HG03108 (cell line): ENCODE data around the gene MT1E.
"Not testable (repeated sequence)": the region's sequence is repeated elsewhere in the genome, so short reads cannot be mapped to it uniquely, and the experiment has no call there.

Source experiments
- ATAC-seq: cut with Tn5 transposase; IDR thresholded peaks from one replicate; pipeline ENCODE4 v1.9.1; 2021; ENCODE audit warnings: moderate library complexity; ENCODE audit not compliant: unreplicated experiment

Gene MT1E

DNA sequence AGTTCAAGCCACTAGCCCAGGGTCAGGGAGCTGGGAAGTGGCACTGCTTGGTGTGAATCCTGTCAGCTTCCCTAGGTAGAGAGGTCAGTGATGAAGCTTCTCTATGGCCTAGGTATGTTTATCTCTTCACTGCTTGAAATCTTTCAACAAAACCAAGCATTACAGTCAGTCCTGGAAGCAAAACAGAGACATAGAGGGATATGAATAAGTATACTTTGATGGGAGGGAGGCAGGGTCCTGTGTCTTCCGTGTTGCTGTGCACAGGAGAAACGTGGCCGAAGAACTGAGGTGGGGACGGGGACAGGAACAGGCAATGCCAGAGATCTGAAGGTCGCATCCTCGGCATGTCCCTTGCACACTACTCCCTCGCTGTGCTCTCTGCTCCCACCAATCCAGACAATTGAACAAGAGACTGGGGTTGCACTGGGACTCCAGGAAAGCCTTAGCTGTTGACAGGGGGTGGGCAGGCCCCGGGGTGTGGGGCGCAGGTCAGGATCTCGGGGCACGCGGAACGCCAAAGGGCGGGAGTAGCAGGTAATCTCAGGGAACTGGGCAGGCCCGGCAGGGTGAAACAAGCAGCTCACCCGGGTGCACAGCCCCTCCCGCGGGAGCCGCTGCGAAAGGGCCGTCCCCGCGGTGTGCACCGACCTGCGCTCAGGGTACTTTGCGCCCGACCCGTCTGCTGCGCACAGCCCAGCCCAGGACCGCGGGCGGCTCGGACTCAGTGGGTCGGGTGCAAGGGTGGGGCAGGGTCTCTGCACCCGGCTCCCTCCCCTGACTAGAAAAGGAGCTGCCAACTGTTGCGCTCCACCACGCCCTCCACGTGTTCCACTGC is 43.6 kb downstream of the MT1E start, which contains the start of gene MT1H:
MT1H (plus strand) TSS at position 810 of the 835 bp plus-strand sequence. CDS start 71 bp downstream, outside the sequence.
- ATAC-seq, result no peak

DNA sequence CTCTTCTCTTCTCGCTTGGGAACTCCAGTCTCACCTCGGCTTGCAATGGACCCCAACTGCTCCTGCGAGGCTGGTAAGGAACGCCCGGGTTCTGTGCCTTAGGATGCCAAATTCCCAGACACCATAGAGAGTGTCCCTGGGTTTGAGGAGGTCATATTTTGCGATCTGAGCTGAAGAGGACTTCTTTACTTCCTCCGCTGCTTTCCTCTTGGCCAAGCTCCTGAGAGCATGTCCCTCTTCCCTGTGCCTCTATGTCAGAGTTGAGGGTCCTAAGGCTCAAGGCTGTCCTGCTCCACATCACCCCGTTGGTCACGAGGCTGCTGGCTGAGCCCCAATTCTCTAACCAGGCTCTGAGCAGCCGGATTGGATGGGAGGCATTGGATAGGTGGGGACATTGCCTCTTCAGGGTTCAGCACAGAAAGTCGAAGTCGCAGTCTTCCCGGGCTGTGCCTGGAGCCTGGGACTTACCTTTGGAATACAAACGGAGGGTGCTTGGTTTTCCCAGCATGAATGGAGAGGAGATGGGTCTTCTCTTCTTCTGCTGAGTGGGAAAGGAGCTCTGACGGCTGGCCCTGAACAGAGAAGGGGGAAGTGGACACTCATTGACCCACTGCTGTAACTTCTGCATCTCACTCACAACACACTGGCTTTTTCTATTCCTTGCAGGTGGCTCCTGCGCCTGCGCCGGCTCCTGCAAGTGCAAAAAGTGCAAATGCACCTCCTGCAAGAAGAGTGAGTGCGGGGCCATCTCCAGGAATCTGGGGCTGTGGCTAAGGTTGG is 44.4 kb downstream of the MT1E start:
- no peak for ATAC-seq

DNA sequence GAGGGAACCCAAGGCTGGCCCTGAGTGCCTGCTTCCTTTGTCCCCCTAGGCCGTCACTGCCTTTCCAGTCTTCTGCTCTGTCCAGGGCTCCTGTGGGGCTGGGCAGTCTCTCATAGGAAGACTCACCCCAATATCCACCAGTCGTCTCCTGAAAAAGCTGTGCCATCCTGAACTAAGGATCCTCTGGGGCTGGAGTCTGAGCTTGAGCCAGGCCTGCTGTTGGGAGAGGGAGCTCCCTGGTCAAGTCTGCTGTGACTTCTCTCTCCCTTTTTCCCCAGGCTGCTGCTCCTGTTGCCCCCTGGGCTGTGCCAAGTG is 45.0 kb downstream of the MT1E start:
- no peak for ATAC-seq

DNA sequence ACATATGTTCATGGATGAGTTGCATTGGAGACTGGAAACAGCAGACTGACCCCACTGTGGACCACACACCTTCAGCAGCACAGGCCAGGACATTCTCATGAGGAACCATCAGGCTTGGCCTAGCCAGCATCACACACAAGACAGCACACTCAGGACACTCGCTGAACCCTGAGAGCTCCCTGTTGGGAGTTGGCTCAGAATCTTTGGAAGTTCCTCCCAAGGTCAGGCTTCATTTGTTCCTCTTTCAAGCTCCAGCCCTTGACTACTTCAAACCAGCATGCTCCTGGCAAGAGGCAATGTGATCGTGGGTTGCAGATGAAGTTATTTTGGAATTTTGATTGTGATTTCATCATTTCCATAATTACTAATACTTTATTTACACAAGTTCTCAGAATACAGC is 46.1 kb downstream of the MT1E start:
- ATAC-seq, result not testable (repeated sequence)

DNA sequence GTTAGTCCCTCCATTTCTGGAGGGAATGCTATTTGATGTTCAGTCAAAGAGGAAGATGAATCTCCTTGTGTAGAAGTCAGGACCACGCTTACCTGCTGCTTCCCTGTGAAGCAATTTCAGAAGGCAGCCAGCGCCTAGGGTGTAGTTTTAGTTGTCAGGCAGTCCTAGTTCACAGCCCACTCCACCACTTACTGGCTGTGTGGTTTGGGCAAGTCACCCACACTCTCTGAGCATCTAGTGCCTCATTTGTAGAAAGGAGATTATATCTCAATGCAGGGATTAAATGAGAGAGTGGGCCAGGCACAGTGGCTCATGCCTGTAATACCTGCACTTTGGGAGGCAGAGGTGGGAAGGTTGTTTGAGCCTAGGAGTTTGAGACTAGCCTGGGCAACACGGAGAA is 46.6 kb downstream of the MT1E start:
- ATAC-seq, result not testable (repeated sequence)

DNA sequence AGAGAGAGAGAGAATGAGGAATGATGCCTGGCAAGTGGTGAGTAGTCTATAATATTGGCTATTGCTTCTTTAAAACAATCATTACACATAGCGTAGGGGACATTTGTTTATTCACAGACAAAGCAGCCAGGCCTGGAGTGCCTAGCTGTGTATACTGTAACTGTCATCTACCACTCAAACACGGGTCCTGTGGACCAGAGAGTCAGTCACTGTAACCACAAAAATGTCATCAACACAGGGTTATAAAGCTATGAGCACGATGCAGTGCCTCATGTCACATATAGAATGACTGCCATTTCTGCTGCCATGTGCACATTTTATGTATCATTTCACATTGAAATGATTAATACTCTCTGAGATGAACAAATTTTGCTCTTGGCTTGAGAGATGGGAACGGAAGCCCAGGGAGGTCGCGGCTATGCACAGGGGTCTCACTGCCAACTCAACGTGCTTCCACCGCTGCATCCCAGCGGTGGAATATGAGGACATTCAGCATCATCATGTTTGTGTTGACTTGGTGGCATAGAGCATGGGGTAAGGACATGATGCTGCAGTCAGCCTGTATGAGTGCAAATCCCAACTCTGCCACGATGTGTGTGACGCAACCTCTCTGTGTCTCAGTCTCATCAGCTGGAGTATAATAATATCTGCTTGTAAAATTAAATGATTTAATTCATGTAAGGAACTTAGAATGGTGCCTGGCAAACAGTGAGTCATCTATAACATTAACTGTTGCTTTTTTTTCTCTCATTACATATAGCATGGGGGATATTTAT is 47.4 kb downstream of the MT1E start:
- no peak for ATAC-seq

DNA sequence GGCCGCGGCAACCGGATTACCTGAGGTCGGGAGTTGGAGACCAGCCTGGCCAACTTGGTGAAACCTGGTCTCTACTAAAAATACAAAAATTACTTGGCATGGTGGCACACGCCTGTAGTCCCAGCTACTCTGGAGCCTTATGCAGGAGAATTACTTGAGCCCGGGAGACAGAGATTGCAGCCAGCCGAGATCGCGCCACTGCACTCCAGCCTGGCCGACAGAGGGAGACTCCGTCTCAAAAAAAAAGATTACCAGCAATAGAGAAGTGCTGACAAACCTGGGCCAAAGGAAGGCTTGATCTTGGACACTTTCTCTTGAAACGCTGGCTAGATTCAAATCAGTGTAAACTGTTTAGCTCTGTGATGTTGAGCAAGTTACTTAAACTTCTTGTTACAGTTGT is 48.3 kb downstream of the MT1E start:
- ATAC-seq, result no peak

DNA sequence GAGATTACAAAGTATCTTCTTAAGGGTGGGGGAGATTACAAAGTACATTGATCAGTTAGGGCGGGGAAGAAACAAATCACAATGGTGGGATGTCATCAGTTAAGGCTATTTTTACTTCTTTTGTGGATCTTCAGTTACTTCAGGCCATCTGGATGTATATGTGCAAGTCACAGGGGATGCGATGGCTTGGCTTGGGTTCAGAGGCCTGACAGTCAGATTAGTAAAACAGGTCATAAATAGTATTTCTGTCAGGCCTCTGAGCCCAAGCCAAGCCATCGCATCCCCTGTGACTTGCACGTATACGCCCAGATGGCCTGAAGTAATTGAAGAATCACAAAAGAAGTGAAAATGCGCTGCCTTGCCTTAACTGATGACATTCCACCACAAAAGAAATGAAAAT is 49.0 kb downstream of the MT1E start:
- ATAC-seq, result not testable (repeated sequence)

DNA sequence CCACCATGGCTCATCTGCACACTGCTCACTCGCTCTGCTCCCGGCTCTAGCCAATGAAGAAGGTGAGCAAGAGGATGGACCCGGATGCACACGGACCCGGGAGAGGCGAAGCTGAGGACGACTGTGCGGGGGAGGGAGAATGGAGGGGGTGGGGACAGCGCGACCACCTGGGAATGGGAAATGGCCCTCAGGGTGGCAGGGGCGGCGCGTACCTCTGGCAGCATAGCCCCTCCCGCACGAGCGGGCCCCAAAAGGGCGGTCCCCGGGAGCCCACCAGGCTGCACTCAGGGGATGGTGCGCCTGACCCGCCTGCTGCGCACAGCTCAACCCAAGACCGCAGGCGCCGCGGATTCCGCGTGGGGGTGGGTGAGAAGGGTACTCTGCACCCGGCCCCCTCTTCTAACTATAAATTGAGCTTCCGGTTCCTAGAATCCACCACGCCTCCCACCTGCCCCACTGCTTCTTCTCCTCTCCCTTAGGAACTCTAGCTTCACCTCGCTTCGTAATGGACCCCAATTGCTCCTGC is 50.2 kb downstream of the MT1E start:
- ATAC-seq, result no peak
